Measurements from ENCODE around the gene C2orf49.

DNA sequence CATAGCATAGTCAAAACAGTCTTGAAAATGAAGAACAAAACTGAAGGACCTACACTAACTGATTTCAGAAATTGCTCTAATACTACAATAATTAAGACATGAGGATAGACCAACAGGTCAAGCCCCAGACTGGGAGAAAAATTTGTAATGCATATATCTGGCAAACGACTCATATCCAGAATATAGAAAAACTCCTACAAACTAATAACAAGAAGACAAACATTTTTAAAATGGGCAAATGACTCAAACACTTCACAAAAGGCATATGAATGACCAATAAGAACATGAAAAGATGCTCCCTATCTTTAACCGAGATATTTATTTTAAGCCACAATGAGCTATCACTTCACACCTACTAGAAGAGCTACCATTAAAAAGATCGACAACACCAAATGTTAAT, 22.0 kb upstream of the C2orf49 start:
- TF ChIP-seq SUZ12 (IDR thresholded peaks at IDR 0.05) (no peak), CTBP1 (IDR thresholded peaks at IDR 0.05; ENCODE audit: borderline replicate concordance) (no peak), FOXA1 (IDR thresholded peaks at IDR 0.05) (no peak), ARNT (IDR thresholded peaks at IDR 0.05) (no peak), BHLHE40 (IDR thresholded peaks at IDR 0.05; ENCODE audit: borderline replicate concordance) (no peak), PKNOX1 (IDR thresholded peaks at IDR 0.05) (no peak), TARDBP (IDR thresholded peaks at IDR 0.05) (no peak), NFRKB (IDR thresholded peaks at IDR 0.05) (no peak), SP1 (IDR thresholded peaks at IDR 0.05) (no peak), ZNF384 (IDR thresholded peaks at IDR 0.05) (no peak), FOXK2 (IDR thresholded peaks at IDR 0.05) (no peak)

Data from HEK293T (cell line).